IMR-90 (cell line): ENCODE data around the gene MELTF. TPM values are rescaled to one million over a fixed set of nuclear protein-coding genes. Genes with fewer than 3 reads are reported as not detected.

Source experiments
- ATAC-seq: fragments of 200-7000 bp; cut with Tn5 transposase; 2 replicates; pipeline ENCODE4 v1.9.1; 2020; ENCODE audit warnings: low read depth, mild to moderate bottlenecking, moderate library complexity
- BruUV-seq: library from RNA; stranded (reverse); fragments of 400-500 nt; replicated peaks from 2 replicates; lab custom pipeline; 2021; lab: Mats Ljungman, UMichigan
- CTCF ChIA-PET: fragments of 300-600 bp; formaldehyde crosslinking; extraction: SDS; loops from one replicate; lab custom pipeline; 2021; ENCODE audit warnings: antibody characterized with exemption; lab: Yijun Ruan, JAX
- POLR2A ChIA-PET: fragments of 300-600 bp; sonication (Branson Sonifier 250); formaldehyde crosslinking; loops from one replicate; lab custom pipeline; 2022; ENCODE audit warnings: antibody characterized with exemption; ENCODE audit not compliant: unreplicated experiment; lab: Charles Lee
- DNase-seq: peaks from one replicate; pipeline ENCODE4 v3.0.0; 2013
- H2AFZ ChIP-seq: replicated peaks from 2 replicates; pipeline ENCODE3; 2013; ENCODE audit warnings: low read length, mild to moderate bottlenecking; ENCODE audit not compliant: poor library complexity
- H2AK5ac ChIP-seq: 2 replicates; pipeline ENCODE4 v1.6.1; 2013; ENCODE audit warnings: low read depth, low read length, inconsistent platforms
- H2AK9ac ChIP-seq: replicated peaks from 2 replicates; pipeline ENCODE3; 2013; ENCODE audit warnings: mild to moderate bottlenecking, low read depth, low read length, moderate library complexity; ENCODE audit not compliant: poor library complexity
- H2BK120ac ChIP-seq: 2 replicates; pipeline ENCODE4 v1.6.1; 2013; ENCODE audit warnings: low read depth, low read length, inconsistent platforms
- H2BK15ac ChIP-seq: 3 replicates; pipeline ENCODE4 v1.6.1; 2013; ENCODE audit warnings: low read depth, low read length, inconsistent platforms
- H2BK20ac ChIP-seq: 2 replicates; pipeline ENCODE4 v1.6.1; 2013; ENCODE audit warnings: low read depth, mild to moderate bottlenecking, inconsistent platforms, low read length, moderate library complexity
- H2BK5ac ChIP-seq: 2 replicates; pipeline ENCODE4 v1.6.1; 2013; ENCODE audit warnings: mild to moderate bottlenecking, low read depth, low read length, inconsistent platforms; ENCODE audit not compliant: poor library complexity, severe bottlenecking
- H3K14ac ChIP-seq: replicated peaks from 2 replicates; pipeline ENCODE4 v1.6.1; 2013; ENCODE audit warnings: low read depth, low read length, inconsistent platforms
- H3K18ac ChIP-seq: 2 replicates; pipeline ENCODE4 v1.6.1; 2013; ENCODE audit warnings: low read depth, low read length, control low read depth
- H3K23ac ChIP-seq: 2 replicates; pipeline ENCODE4 v1.6.1; 2013; ENCODE audit warnings: low read depth, low read length, inconsistent platforms
- H3K27ac ChIP-seq: 2 replicates; pipeline ENCODE4 v1.5.1; 2013; ENCODE audit warnings: mild to moderate bottlenecking, control low read depth, low read length; ENCODE audit not compliant: insufficient read depth
- H3K27me3 ChIP-seq: 2 replicates; pipeline ENCODE4 v1.6.1; 2013; ENCODE audit warnings: low read length; ENCODE audit not compliant: control insufficient read depth, insufficient read depth
- H3K36me3 ChIP-seq: 2 replicates; pipeline ENCODE4 v1.6.1; 2013; ENCODE audit warnings: low read length, mixed read lengths; ENCODE audit not compliant: control insufficient read depth, insufficient read depth
- H3K4ac ChIP-seq: 2 replicates; pipeline ENCODE4 v1.6.1; 2013; ENCODE audit warnings: low read depth, low read length, inconsistent platforms
- H3K4me1 ChIP-seq: 2 replicates; pipeline ENCODE4 v1.6.1; 2013; ENCODE audit warnings: low read length, mixed read lengths; ENCODE audit not compliant: control insufficient read depth, insufficient read depth
- H3K4me2 ChIP-seq: 2 replicates; pipeline ENCODE4 v1.6.1; 2013; ENCODE audit warnings: low read depth, mild to moderate bottlenecking, control low read depth, low read length, moderate library complexity
- H3K4me3 ChIP-seq: 2 replicates; pipeline ENCODE4 v1.5.1; 2013; ENCODE audit warnings: low read depth, mild to moderate bottlenecking, control low read depth, low read length, moderate library complexity; ENCODE audit not compliant: insufficient read depth
- H3K56ac ChIP-seq: 2 replicates; pipeline ENCODE4 v1.6.1; 2013; ENCODE audit warnings: low read length, inconsistent platforms; ENCODE audit not compliant: insufficient read depth; ENCODE audit errors: extremely low read depth
- H3K79me1 ChIP-seq, 2 experiments: 2 replicates each; pipeline ENCODE4 v1.6.1; 2013; ENCODE audit warnings: low read length in 2 of 2, inconsistent platforms in 1 of 2, low read depth in 1 of 2
- H3K9ac ChIP-seq: 2 replicates; pipeline ENCODE4 v1.6.1; 2013; ENCODE audit warnings: low read depth, low read length, control low read depth
- H3K9me1 ChIP-seq: 2 replicates; pipeline ENCODE4 v1.6.1; 2013; ENCODE audit warnings: low read length, inconsistent platforms; ENCODE audit not compliant: insufficient read depth
- H3K9me3 ChIP-seq: 2 replicates; pipeline ENCODE4 v1.6.1; 2013; ENCODE audit warnings: low read length; ENCODE audit not compliant: control insufficient read depth, insufficient read depth
- H4K20me1 ChIP-seq: 2 replicates; pipeline ENCODE4 v1.6.1; 2013; ENCODE audit warnings: low read length, inconsistent platforms; ENCODE audit not compliant: insufficient read depth
- H4K5ac ChIP-seq: 2 replicates; pipeline ENCODE4 v1.6.1; 2013; ENCODE audit warnings: mild to moderate bottlenecking, low read depth, low read length, control low read depth
- H4K8ac ChIP-seq, 2 experiments: 2 replicates each; pipeline ENCODE4 v1.6.1; 2013; ENCODE audit warnings: low read depth in 2 of 2, low read length in 2 of 2, control low read depth in 1 of 2, inconsistent platforms in 1 of 2
- H4K91ac ChIP-seq: 2 replicates; pipeline ENCODE4 v1.6.1; 2013; ENCODE audit warnings: low read depth, low read length, inconsistent platforms; ENCODE audit not compliant: insufficient read depth
- CEBPB ChIP-seq: IDR thresholded peaks from 2 replicates; pipeline ENCODE4 v1.6.1; 2012; ENCODE audit warnings: low read depth, low read length, improper control_type of control experiment
- FOS ChIP-seq: fragments of 150-350 bp; IDR thresholded peaks from 2 replicates; pipeline ENCODE4 v1.6.1; 2016; ENCODE audit warnings: low read depth, low read length
- MXI1 ChIP-seq: IDR thresholded peaks from 2 replicates; pipeline ENCODE4 v1.6.1; 2012; ENCODE audit warnings: low read depth, mild to moderate bottlenecking, low read length, moderate library complexity, borderline replicate concordance
- NFE2L2 ChIP-seq: fragments of 150-350 bp; IDR thresholded peaks from 2 replicates; pipeline ENCODE4 v1.6.1; 2016; ENCODE audit warnings: low read depth, mild to moderate bottlenecking, low read length
- POLR2A ChIP-seq: IDR thresholded peaks from 2 replicates; pipeline ENCODE4 v1.6.1; 2012; ENCODE audit warnings: mild to moderate bottlenecking, low read depth, low read length
- SMC3 ChIP-seq: fragments of 150-350 bp; IDR thresholded peaks from 2 replicates; pipeline ENCODE4 v1.6.1; 2016; ENCODE audit warnings: low read depth, mild to moderate bottlenecking, antibody characterized with exemption, low read length, moderate library complexity
- WGBS, 2 experiments: methylation state at CpG; one replicate each; pipeline versions ENCODE4 v1.1.5 to v1.1.7; 2013; ENCODE audit warnings: missing lambda C conversion rate in 2 of 2; ENCODE audit not compliant: insufficient read length in 1 of 2; ENCODE audit errors: extremely low coverage in 2 of 2; 5-methylcytosine and 5-hydroxymethylcytosine counted together
- dilution Hi-C: fragments of 300-500 bp; cut with HindIII; formaldehyde crosslinking; loops from one replicate; pipeline ENCODE4 v1.14.3; 2018; ENCODE audit warnings: low sequenced_read_pairs; ENCODE audit not compliant: unreplicated experiment
- in situ Hi-C: fragments of 300-500 bp; cut with MboI; formaldehyde crosslinking; loops from 3 replicates; pipeline ENCODE4 v1.14.3; 2019; ENCODE audit warnings: low sequenced_read_pairs, inconsistent platforms, mixed read lengths
- intact Hi-C: fragments of 100-400 bp; cut with micrococcal nuclease; formaldehyde crosslinking; loops from 2 replicates; pipeline ENCODE4 v1.10.0; 2022
- polyA plus RNA-seq, 3 experiments: library from polyadenylated mRNA; depleted of rRNA; stranded (reverse); fragments of >200 nt; gene quantifications; 2 replicates each; pipeline ENCODE4 v1.2.3, GENCODE V29; 2012; ENCODE audit warnings: low replicate concordance in 1 of 3
- total RNA-seq: library from RNA; depleted of rRNA; stranded (reverse); fragments of >200 nt; gene quantifications from 2 replicates; pipeline ENCODE4 v1.2.3, GENCODE V29; 2012
- TF ChIP-seq, protein P1 (sequence below): conservative IDR thresholded peaks from 2 replicates; pipeline ENCODE4 v1.5.1; 2012; ENCODE audit warnings: mild to moderate bottlenecking, low read depth, low read length, improper control_type of control experiment
- TF ChIP-seq, protein P2 (sequence below): fragments of 150-350 bp; IDR thresholded peaks from 2 replicates; pipeline ENCODE4 v1.6.1; 2016; ENCODE audit warnings: low read depth, mild to moderate bottlenecking, low read length, moderate library complexity, borderline replicate concordance
- TF ChIP-seq, protein P3 (sequence below): fragments of 150-350 bp; IDR thresholded peaks from 2 replicates; pipeline ENCODE4 v1.6.1; 2017; ENCODE audit warnings: mild to moderate bottlenecking, antibody characterized with exemption, low read length, low read depth

Gene MELTF
- total and polyA plus RNA-seq, 2 of the 4 experiments (the other 2 are of a cell fraction) = 0.18 to 0.50 TPM

DNA sequence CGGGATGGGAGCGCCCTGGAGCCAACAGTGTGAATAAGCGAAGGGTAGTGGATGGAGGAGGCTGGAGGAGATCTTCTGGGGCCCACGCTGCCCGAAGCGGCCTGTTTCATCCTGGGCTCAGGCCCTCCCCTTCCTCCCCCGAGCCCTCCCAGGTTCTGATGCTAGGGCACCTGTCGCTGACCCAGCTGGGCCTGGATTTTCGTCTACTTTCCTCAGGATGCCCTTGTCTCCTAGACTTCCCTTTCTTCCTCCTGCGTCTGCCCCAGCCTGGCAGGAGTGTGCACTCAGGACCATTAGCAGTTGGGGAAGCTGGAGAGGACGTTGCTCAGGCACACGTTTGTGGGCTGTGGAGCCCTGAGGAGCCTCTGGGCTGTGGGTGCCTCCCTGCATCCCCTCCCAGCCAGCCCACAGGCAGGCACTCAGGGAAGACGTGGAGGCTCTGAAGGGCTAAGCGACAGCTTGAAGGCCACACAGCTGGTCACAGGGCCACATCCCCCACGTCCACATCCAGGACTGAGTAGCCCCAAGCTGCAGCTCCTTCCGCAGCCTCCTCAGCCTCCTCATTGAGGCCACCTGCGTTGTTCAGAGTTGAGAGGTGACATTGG, 37.1 kb downstream of the MELTF start:
- no TSS peak for BruUV-seq
- H3K79me1 ChIP-seq = no peaks in the 10 kb centered on the region
- ChIA-PET CTCF (no interaction called here), POLR2A (no interaction called here)
- in situ Hi-C loops = no loop called here
- no peak overlapping the region for H2AFZ ChIP-seq
- H2AK9ac ChIP-seq = no peak overlapping the region
- H3K9me3 ChIP-seq = no peaks in the 10 kb centered on the region
- no peak overlapping the region for H2BK5ac ChIP-seq
- no peak overlapping the region for H3K9ac ChIP-seq
- H3K4me3 ChIP-seq = no peak overlapping the region
- no peaks in the 10 kb centered on the region for H4K20me1 ChIP-seq
- no peak overlapping the region for H2BK120ac ChIP-seq
- ATAC-seq (no peak), DNase-seq (no peak)
- no peaks in the 10 kb centered on the region for H3K36me3 ChIP-seq
- TF ChIP-seq FOS (no peak), SMC3 (no peak), MXI1 (no peak), NFE2L2 (no peak), POLR2A (no peak), CEBPB (no peak)
- TF ChIP-seq, protein P1, sequence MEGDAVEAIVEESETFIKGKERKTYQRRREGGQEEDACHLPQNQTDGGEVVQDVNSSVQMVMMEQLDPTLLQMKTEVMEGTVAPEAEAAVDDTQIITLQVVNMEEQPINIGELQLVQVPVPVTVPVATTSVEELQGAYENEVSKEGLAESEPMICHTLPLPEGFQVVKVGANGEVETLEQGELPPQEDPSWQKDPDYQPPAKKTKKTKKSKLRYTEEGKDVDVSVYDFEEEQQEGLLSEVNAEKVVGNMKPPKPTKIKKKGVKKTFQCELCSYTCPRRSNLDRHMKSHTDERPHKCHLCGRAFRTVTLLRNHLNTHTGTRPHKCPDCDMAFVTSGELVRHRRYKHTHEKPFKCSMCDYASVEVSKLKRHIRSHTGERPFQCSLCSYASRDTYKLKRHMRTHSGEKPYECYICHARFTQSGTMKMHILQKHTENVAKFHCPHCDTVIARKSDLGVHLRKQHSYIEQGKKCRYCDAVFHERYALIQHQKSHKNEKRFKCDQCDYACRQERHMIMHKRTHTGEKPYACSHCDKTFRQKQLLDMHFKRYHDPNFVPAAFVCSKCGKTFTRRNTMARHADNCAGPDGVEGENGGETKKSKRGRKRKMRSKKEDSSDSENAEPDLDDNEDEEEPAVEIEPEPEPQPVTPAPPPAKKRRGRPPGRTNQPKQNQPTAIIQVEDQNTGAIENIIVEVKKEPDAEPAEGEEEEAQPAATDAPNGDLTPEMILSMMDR = no peak
- TF ChIP-seq, protein P2, sequence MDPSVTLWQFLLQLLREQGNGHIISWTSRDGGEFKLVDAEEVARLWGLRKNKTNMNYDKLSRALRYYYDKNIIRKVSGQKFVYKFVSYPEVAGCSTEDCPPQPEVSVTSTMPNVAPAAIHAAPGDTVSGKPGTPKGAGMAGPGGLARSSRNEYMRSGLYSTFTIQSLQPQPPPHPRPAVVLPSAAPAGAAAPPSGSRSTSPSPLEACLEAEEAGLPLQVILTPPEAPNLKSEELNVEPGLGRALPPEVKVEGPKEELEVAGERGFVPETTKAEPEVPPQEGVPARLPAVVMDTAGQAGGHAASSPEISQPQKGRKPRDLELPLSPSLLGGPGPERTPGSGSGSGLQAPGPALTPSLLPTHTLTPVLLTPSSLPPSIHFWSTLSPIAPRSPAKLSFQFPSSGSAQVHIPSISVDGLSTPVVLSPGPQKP = no peak
- TF ChIP-seq, protein P3, sequence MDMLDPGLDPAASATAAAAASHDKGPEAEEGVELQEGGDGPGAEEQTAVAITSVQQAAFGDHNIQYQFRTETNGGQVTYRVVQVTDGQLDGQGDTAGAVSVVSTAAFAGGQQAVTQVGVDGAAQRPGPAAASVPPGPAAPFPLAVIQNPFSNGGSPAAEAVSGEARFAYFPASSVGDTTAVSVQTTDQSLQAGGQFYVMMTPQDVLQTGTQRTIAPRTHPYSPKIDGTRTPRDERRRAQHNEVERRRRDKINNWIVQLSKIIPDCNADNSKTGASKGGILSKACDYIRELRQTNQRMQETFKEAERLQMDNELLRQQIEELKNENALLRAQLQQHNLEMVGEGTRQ = no peak
- no peak overlapping the region for H3K27ac ChIP-seq
- intact Hi-C loops = no loop called here
- H3K4me2 ChIP-seq = no peak overlapping the region
- H3K23ac ChIP-seq = no peak overlapping the region
- no peak overlapping the region for H3K14ac ChIP-seq
- H3K18ac ChIP-seq = no peak overlapping the region
- no peak overlapping the region for H4K5ac ChIP-seq
- no peak overlapping the region for H4K91ac ChIP-seq
- H2BK20ac ChIP-seq = no peak overlapping the region
- no peak overlapping the region for H2BK15ac ChIP-seq
- H4K8ac ChIP-seq = no peak overlapping the region
- no CpG with 5 or more reads among the region's 17 CpGs for WGBS, 2 experiments
- no peak overlapping the region for H2AK5ac ChIP-seq
- no peaks in the 10 kb centered on the region for H3K4me1 ChIP-seq
- H3K4ac ChIP-seq = no peak overlapping the region
- H3K56ac ChIP-seq = no peak overlapping the region
- no peaks in the 10 kb centered on the region for H3K9me1 ChIP-seq
- peaks cover 32% of the 10 kb centered on the region for H3K27me3 ChIP-seq
- dilution Hi-C loops = no loop called here
